Measurements from ENCODE around the gene RNF2. TPM values are rescaled to one million over a fixed set of nuclear protein-coding genes. Genes with fewer than 3 reads are reported as not detected.

Gene RNF2
- total and polyA plus RNA-seq, 10 of the 15 experiments (the other 5 are each of a cell fraction or from before 2014, with no cell fraction given), result 4.8 to 36.3 (median 15.1) TPM

DNA sequence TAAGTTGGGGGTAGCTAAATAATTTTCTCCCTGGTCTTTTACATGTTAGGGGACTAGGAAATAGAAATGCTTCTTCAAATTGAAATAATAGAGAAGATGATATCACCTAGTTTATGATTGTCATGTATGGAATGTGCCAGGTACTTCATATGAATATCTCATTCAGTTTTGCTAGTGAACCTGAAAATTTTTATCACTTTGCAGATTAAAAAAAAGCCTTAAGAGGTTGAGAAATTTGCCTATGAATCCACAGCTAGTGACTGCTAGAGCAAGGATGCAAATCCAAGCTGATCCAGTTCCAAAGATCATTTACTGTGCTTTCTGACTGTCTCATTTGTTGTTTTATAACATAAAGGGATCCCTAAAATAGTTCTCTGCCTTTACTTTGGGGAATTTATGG, 24.7 kb downstream of the RNF2 start:
- Histone ChIP-seq H3K36me3 (ENCODE audit: control insufficient read depth in 2 of 2, insufficient read depth in 2 of 2, low read length in 1 of 2) (no peaks in the 10 kb centered on the region), H3K27me3 (replicated peaks in 1 of 2; ENCODE audit: control insufficient read depth in 2 of 2, insufficient read depth in 2 of 2, low read length in 1 of 2) (no peaks in the 10 kb centered on the region), H3K9ac (ENCODE audit: control insufficient read depth, insufficient read depth, low read length) (no peak overlapping the region), H3K4me2 (ENCODE audit: control insufficient read depth, insufficient read depth) (no peak overlapping the region), H2AFZ (ENCODE audit: control insufficient read depth, low read depth, low read length) (no peak overlapping the region), H3K79me2 (ENCODE audit: control insufficient read depth, insufficient read depth, low read length) (no peaks in the 10 kb centered on the region; the same call in 1 of the 2 replicates), H4K20me1 (ENCODE audit: control insufficient read depth, insufficient read depth) (no peaks in the 10 kb centered on the region), H3K27ac (ENCODE audit: control insufficient read depth, insufficient read depth) (no peak overlapping the region), H3K4me1 (ENCODE audit: control insufficient read depth, insufficient read depth, low read length) (no peaks in the 10 kb centered on the region), H3K4me3 (no peak overlapping the region), H3K9me3 (replicated peaks; ENCODE audit: control insufficient read depth, insufficient read depth, low read length) (no peaks in the 10 kb centered on the region; the same call in 1 of the 3 replicates)
- BruUV-seq (replicated peaks), result no TSS peak
- DNase-seq (ENCODE audit: low read depth, low spot score) (no peak), FAIRE-seq (no peak), ATAC-seq (no peak)
- POLR2A ChIA-PET, result no interaction called here
- intact Hi-C loops (cut with micrococcal nuclease; ENCODE audit: unreplicated experiment) (no loop called here), in situ Hi-C loops (cut with MboI) (no loop called here)
- CTCF ChIA-PET, result interaction anchor here (0.9 kb wide), 1 partner anchor 9 kb away, joined by 3 read pairs; no protein-coding TSS in a partner anchor
- RAD21 ChIA-PET (ENCODE audit: unreplicated experiment), result no interaction called here
- SMC1A ChIA-PET (ENCODE audit: uncharacterized antibody, unreplicated experiment), result interaction anchor here (0.7 to 2.8 kb wide), 4 partner anchors 11 to 100 kb away, joined by 3 to 6 read pairs (median 3); no protein-coding TSS in a partner anchor
- TF ChIP-seq RCOR1 (conservative IDR thresholded peaks at IDR 0.05; ENCODE audit: low read depth, low read length) (no peak), IKZF2 (IDR thresholded peaks at IDR 0.05) (no peak), PAX8 (IDR thresholded peaks at IDR 0.05) (no peak), BCLAF1 (IDR thresholded peaks at IDR 0.05) (no peak), ZBTB33 (IDR thresholded peaks at IDR 0.05) (no peak), MTA3 (IDR thresholded peaks at IDR 0.05; ENCODE audit: borderline replicate concordance, low read length) (no peak), NR2C2 (IDR thresholded peaks at IDR 0.05; ENCODE audit: borderline replicate concordance, control insufficient read depth, insufficient read length, low read depth) (no peak)

All from GM12878 (cell line).